Measurements from ENCODE around the gene DGKK.

Gene DGKK

DNA sequence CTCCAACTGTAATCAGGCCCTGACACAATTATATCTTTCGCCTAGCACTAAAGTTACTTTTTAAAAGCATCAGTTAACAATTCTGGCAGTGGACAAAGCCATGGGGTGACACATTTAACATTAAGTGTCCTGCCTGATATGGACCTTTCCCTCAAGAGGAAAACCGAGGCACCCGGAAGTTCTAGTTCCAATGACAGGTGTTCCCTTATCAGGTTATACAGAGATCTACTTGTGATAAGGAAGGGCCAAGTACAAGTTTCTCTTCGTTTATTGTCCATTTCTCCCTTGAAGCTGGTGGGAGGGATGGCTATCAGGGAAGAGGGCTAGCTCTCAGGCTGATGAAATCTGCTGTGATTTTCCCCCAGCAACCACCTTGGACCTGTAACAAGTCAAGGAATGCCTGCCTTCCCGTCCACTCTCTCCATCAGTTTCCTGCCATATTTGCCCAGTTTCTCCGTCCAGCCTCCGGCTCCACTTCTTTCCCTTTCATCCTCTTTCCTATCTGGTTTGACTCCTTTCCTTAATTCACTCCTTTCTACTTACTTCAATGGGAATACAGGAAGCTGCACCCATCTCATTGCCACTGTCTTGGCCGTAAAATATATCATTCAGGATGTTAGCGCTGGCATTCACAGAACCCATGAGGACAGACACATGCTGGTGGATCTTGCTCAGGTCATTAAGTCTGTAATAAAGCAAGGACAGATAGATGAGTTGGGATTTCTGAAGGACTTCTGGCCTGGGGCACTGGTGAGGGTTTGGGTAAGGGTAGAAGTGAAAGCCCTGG, 95.0 kb downstream of the DGKK start:
- TF ChIP-seq, protein P1, sequence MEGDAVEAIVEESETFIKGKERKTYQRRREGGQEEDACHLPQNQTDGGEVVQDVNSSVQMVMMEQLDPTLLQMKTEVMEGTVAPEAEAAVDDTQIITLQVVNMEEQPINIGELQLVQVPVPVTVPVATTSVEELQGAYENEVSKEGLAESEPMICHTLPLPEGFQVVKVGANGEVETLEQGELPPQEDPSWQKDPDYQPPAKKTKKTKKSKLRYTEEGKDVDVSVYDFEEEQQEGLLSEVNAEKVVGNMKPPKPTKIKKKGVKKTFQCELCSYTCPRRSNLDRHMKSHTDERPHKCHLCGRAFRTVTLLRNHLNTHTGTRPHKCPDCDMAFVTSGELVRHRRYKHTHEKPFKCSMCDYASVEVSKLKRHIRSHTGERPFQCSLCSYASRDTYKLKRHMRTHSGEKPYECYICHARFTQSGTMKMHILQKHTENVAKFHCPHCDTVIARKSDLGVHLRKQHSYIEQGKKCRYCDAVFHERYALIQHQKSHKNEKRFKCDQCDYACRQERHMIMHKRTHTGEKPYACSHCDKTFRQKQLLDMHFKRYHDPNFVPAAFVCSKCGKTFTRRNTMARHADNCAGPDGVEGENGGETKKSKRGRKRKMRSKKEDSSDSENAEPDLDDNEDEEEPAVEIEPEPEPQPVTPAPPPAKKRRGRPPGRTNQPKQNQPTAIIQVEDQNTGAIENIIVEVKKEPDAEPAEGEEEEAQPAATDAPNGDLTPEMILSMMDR (IDR thresholded peaks at IDR 0.05) = no peak

GRCh38 chrX:50372966-50373365, 97.7 kb downstream of the DGKK start:
- TF ChIP-seq, protein P1 (IDR thresholded peaks at IDR 0.05) = no peak

GRCh38 chrX:50343917-50344316, 126.7 kb downstream of the DGKK start:
- TF ChIP-seq, protein P1 (IDR thresholded peaks at IDR 0.05) = no peak

DNA sequence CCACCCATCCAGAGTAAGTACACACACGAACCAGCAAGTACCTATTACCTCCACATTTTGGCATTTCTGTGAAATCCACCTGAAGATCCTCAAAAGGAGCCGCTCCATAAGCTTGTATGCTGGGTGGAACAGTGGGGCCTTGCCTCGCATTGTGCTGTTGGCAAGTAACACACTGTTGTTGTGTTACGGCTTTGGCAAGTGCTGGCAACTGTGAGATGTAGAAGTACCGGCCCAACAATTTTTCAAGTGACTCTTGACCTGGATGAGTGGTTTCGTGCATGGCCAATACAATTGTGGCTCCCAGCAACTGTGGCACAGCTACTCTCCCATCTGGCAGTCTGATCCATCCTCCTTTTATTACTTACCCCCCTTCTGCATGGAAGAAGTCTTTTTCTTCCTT, 137.3 kb downstream of the DGKK start:
- TF ChIP-seq, protein P1 (IDR thresholded peaks at IDR 0.05) = no peak

DNA sequence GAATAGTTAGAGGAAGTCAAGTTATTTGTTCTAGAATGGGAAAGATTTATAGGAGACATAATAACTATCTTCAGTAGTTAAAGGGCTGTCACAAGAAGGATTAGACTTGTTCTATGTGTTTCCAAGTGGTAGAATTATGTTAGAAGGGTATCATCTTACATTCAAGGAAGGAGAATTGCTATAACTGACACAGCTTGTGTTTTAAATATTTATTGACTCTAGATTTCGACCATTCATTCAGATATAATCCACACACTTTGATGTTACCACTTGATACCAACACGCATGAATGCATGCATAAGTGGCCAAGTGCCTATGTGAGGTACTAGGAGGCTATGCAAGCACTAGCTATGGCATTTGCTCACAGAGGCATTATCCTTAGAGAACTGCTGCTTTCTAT, 143.4 kb downstream of the DGKK start:
- TF ChIP-seq, protein P1 (IDR thresholded peaks at IDR 0.05) = no peak

All from LNCAP (cell line).